K562 (cell line): ENCODE data around the gene ATL3. TPM values are rescaled to one million over a fixed set of nuclear protein-coding genes. Genes with fewer than 3 reads are reported as not detected.

Experiments used
- ATF7 ChIP-seq: fragments of 450-650 bp; IDR thresholded peaks from 2 replicates; pipeline ENCODE4 v1.7.1; 2014; ENCODE audit warnings: mild to moderate bottlenecking, moderate library complexity
- CBX2 ChIP-seq: fragments of 200-600 bp; sonication (generic); IDR thresholded peaks from one replicate; pipeline ENCODE4 v1.6.1; 2012; ENCODE audit warnings: mild to moderate bottlenecking, low read length, inconsistent platforms; ENCODE audit not compliant: insufficient read depth, poor library complexity, severe bottlenecking
- DEAF1 ChIP-seq: fragments of 450-650 bp; formaldehyde crosslinking; IDR thresholded peaks from 2 replicates; pipeline ENCODE4 v1.4.0; 2020; ENCODE audit warnings: mild to moderate bottlenecking, moderate library complexity
- KLF10 ChIP-seq: fragments of 250-450 bp; sonication (Bioruptor Pico); IDR thresholded peaks from 2 replicates; pipeline ENCODE4 v1.6.1; 2021; ENCODE audit warnings: matching md5 sums
- MECOM ChIP-seq: fragments of 250-450 bp; sonication (Bioruptor Pico); IDR thresholded peaks from 2 replicates; pipeline ENCODE4 v1.8.0; 2022; ENCODE audit warnings: inconsistent platforms
- MEF2D ChIP-seq: conservative IDR thresholded peaks from 2 replicates; pipeline ENCODE4 v1.6.1; 2016; ENCODE audit warnings: low read depth, missing genetic modification characterization, missing compliant biosample characterization
- NFIX ChIP-seq: fragments of 250-450 bp; sonication (Bioruptor Pico); IDR thresholded peaks from 2 replicates; pipeline ENCODE4 v1.4.0; 2020; ENCODE audit warnings: low read depth, mild to moderate bottlenecking, moderate library complexity
- NR1H2 ChIP-seq: sonication (generic); formaldehyde crosslinking; IDR thresholded peaks from 2 replicates; pipeline ENCODE4 v1.4.0; 2020; ENCODE audit warnings: mild to moderate bottlenecking, missing genetic modification reagents
- PTTG1 ChIP-seq: fragments of 450-650 bp; IDR thresholded peaks from 2 replicates; pipeline ENCODE4 v1.6.1; 2016; ENCODE audit warnings: low read depth, mild to moderate bottlenecking, missing genetic modification characterization, missing compliant biosample characterization
- SAP30 ChIP-seq: fragments of 200-600 bp; sonication (generic); IDR thresholded peaks from 2 replicates; pipeline ENCODE4 v1.6.1; 2012; ENCODE audit warnings: borderline replicate concordance, low read depth, mild to moderate bottlenecking, moderate library complexity, low read length, control low read depth, inconsistent platforms; ENCODE audit not compliant: insufficient read depth, poor library complexity, severe bottlenecking
- ZBTB49 ChIP-seq: sonication (generic); formaldehyde crosslinking; IDR thresholded peaks from 2 replicates; pipeline ENCODE4 v1.8.0; 2022; ENCODE audit warnings: missing genetic modification reagents, mild to moderate bottlenecking, borderline replicate concordance
- ZFP91 ChIP-seq: sonication (generic); formaldehyde crosslinking; IDR thresholded peaks from 2 replicates; pipeline ENCODE4 v1.8.0; 2022; ENCODE audit warnings: mild to moderate bottlenecking, missing genetic modification reagents
- ZKSCAN3 ChIP-seq: fragments of 250-450 bp; sonication (Bioruptor Pico); IDR thresholded peaks from 2 replicates; pipeline ENCODE4 v1.4.0; 2020
- ZNF134 ChIP-seq: fragments of 250-450 bp; sonication (Bioruptor Pico); conservative IDR thresholded peaks from 2 replicates; pipeline ENCODE4 v1.4.0; 2020
- ZNF174 ChIP-seq: fragments of 250-450 bp; sonication (Bioruptor Pico); IDR thresholded peaks from 2 replicates; pipeline ENCODE4 v1.4.0; 2020; ENCODE audit warnings: mild to moderate bottlenecking
- ZNF696 ChIP-seq: fragments of 250-450 bp; sonication (Bioruptor Pico); conservative IDR thresholded peaks from 2 replicates; pipeline ENCODE4 v1.4.0; 2020; ENCODE audit warnings: mild to moderate bottlenecking, moderate library complexity
- polyA plus RNA-seq, 8 experiments: library from polyadenylated mRNA; depleted of rRNA in 4 of 8; stranded (reverse) in 5 of 8; unstranded in 3 of 8; fragments of >200 nt; fragmentation: Nextera tagmentation in 2 of 8; fragmentation: Illumina TruSeq in 1 of 8; extraction: Ambion mirVana in 2 of 8; extraction: Trizol in 1 of 8; gene quantifications; 2 replicates each; pipeline versions ENCODE4 v1.2.1 to v1.2.3, GENCODE V29; 2011 to 2014; ENCODE audit warnings: inconsistent platforms in 1 of 8, missing spikeins in 1 of 8
- total RNA-seq, 7 experiments: library from RNA; depleted of rRNA in 6 of 7; stranded (reverse); fragments of >200 nt in 6 of 7; fragmentation: Illumina TruSeq in 2 of 7; extraction: Trizol in 2 of 7; gene quantifications; 2 replicates each; pipeline versions ENCODE4 v1.2.1 to v1.2.3, GENCODE V29; 2011 to 2021; ENCODE audit warnings: low replicate concordance in 1 of 7
- TF ChIP-seq, protein P1 (sequence below): IDR thresholded peaks from 2 replicates; pipeline ENCODE4 v1.6.1; 2011; ENCODE audit not compliant: insufficient read length; ENCODE audit errors: extremely low read depth

Gene ATL3
- total and polyA plus RNA-seq, 9 of the 15 experiments (the other 6 are each of a cell fraction or from before 2014, with no cell fraction given), result 18.2 to 39.8 (median 23.9) TPM

DNA sequence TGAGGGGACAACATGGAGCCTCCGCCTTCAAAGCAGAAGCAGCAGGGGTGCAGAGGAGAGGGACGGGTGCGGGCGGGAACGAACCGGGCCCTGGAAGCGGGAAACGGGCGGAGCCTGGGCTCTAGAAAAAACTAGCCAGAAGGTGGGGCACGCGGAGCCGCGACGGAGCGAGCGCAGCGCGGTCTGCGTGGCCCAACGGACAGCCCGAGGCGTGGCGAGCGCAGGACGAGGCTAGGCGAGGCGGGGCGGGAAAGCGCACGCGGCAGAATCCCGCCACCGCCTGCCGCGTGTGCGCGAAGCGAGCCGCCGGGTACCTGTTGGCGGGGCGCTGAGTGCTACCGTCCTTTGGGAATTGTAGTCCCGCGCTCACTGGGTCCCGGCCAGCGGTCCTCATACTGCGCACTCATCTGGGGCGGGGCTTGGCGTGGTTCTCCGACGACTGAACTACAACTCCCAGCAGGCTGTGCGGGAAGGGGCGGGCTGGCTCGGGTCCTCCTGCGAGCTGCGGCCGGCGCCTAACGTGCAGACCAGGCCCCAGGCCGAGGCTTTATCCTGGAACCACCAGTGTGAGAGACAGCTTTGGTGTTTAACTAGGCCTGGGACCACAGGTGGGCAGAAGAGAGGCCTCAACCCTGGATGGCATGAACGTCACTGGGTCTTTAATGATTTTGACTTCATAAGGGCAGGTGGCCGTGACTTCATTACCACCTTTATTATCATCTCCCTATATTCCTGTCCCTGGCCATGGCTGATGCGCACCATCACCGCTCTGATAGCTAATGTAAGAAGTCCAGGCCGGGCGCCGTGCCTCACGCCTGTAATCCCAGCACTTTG lies at the start of gene ATL3 (continued):
- TF ChIP-seq DEAF1, result no peak
- peak; percentile 100 for TF ChIP-seq ZBTB49 (CRISPR knock-in tag)
- no peak for TF ChIP-seq ZNF174 (CRISPR knock-in tag)
- TF ChIP-seq MECOM (CRISPR knock-in tag), result no peak
- TF ChIP-seq CBX2, result no peak
- no peak for TF ChIP-seq NFIX (CRISPR knock-in tag)
- TF ChIP-seq NR1H2 (CRISPR knock-in tag), result peak; percentile 99
- peak; percentile 85 for TF ChIP-seq ATF7
- no peak for TF ChIP-seq ZNF134
- TF ChIP-seq, protein P1, sequence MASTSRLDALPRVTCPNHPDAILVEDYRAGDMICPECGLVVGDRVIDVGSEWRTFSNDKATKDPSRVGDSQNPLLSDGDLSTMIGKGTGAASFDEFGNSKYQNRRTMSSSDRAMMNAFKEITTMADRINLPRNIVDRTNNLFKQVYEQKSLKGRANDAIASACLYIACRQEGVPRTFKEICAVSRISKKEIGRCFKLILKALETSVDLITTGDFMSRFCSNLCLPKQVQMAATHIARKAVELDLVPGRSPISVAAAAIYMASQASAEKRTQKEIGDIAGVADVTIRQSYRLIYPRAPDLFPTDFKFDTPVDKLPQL, result no peak
- TF ChIP-seq KLF10 (CRISPR knock-in tag), result no peak
- peak; percentile 90 for TF ChIP-seq ZFP91 (CRISPR knock-in tag)
- TF ChIP-seq ZNF696 (CRISPR knock-in tag), result no peak
- TF ChIP-seq ZKSCAN3 (CRISPR knock-in tag), result no peak
- TF ChIP-seq MEF2D, result peak; percentile 33; the same call in 1 of the 2 replicates
- TF ChIP-seq SAP30, result no peak
- no peak for TF ChIP-seq PTTG1 (tag)
